C4-2B (cell line): Measurements from ENCODE around the gene MAN2B2.

Source experiments
- CTCF ChIP-seq: fragments of 450-650 bp; conservative IDR thresholded peaks from 2 replicates; pipeline ENCODE4 v1.5.1; 2017; ENCODE audit warnings: mild to moderate bottlenecking
- ZFX ChIP-seq: fragments of 450-650 bp; IDR thresholded peaks from 2 replicates; pipeline ENCODE4 v1.6.1; 2017

- TF ChIP-seq CTCF (no peak), ZFX (no peak)
These were observed 47.0 kb upstream of the MAN2B2 start for GRCh38 chr4:6527683-6528595.
